Neural crest cell (in vitro differentiated cells): Measurements from ENCODE around the gene UACA. TPM values are rescaled to one million over a fixed set of nuclear protein-coding genes. Genes with fewer than 3 reads are reported as not detected.

Source experiments
- DNase-seq: peaks from one replicate; pipeline ENCODE4 v3.0.0; 2021; ENCODE audit warnings: low read depth, mixed read lengths, low spot score
- H3K27ac Mint-ChIP-seq: one replicate; pipeline ENCODE4 v1.8.0; 2021; ENCODE audit warnings: mild to moderate bottlenecking, mixed read lengths; ENCODE audit not compliant: unreplicated experiment
- H3K27me3 Mint-ChIP-seq: 2 replicates; pipeline ENCODE4 v1.8.0; 2021; ENCODE audit warnings: low read depth, mild to moderate bottlenecking, mixed read lengths
- H3K36me3 Mint-ChIP-seq: 2 replicates; pipeline ENCODE4 v1.8.0; 2021; ENCODE audit warnings: low read depth, mild to moderate bottlenecking, mixed read lengths
- H3K4me1 Mint-ChIP-seq: 2 replicates; pipeline ENCODE4 v1.8.0; 2021; ENCODE audit warnings: mixed read lengths
- H3K4me3 Mint-ChIP-seq: one replicate; pipeline ENCODE4 v1.8.0; 2021; ENCODE audit warnings: mild to moderate bottlenecking, mixed read lengths
- H3K9me3 Mint-ChIP-seq: 2 replicates; pipeline ENCODE4 v1.8.0; 2021; ENCODE audit warnings: mixed read lengths
- total RNA-seq: library from RNA; stranded (reverse); gene quantifications from 2 replicates; pipeline ENCODE4 v1.2.1, GENCODE V29; 2021
- TF ChIP-seq, protein P1 (sequence below): fragments of 200-600 bp; sonication (generic); conservative IDR thresholded peaks from 2 replicates; pipeline ENCODE4 v1.5.0; 2021; ENCODE audit warnings: antibody characterized with exemption, mild to moderate bottlenecking

UACA gene
- total RNA-seq, 1 donor from 2014 or later, result 36.8 TPM

DNA sequence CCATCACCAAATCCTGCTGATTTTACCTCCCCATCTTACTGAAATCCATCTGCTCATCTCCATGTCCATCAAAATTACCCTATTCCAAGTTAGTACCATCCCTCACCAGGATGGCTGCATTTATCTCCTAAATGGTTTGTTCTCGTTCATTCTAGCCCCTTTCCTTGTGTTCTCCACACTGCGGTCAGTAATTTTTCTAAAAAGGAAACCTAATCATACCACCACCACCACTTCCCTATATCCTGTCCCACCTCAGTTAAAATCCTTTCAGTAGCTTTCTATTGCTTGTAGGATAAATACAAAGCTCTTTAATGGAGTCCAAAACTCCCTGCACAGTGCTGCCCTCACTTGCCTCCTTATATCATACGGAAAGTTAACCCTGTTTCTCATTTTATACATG is 51.1 kb downstream of the UACA start:
- no peak overlapping the region for H3K27ac Mint-ChIP-seq
- TF ChIP-seq, protein P1, sequence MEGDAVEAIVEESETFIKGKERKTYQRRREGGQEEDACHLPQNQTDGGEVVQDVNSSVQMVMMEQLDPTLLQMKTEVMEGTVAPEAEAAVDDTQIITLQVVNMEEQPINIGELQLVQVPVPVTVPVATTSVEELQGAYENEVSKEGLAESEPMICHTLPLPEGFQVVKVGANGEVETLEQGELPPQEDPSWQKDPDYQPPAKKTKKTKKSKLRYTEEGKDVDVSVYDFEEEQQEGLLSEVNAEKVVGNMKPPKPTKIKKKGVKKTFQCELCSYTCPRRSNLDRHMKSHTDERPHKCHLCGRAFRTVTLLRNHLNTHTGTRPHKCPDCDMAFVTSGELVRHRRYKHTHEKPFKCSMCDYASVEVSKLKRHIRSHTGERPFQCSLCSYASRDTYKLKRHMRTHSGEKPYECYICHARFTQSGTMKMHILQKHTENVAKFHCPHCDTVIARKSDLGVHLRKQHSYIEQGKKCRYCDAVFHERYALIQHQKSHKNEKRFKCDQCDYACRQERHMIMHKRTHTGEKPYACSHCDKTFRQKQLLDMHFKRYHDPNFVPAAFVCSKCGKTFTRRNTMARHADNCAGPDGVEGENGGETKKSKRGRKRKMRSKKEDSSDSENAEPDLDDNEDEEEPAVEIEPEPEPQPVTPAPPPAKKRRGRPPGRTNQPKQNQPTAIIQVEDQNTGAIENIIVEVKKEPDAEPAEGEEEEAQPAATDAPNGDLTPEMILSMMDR, result no peak
- no peaks in the 10 kb centered on the region for H3K27me3 Mint-ChIP-seq
- no peak overlapping the region for H3K4me3 Mint-ChIP-seq
- no peak for DNase-seq
- no peaks in the 10 kb centered on the region for H3K9me3 Mint-ChIP-seq
- H3K4me1 Mint-ChIP-seq, result peaks cover 15% of the 10 kb centered on the region
- H3K36me3 Mint-ChIP-seq, result no peaks in the 10 kb centered on the region

DNA sequence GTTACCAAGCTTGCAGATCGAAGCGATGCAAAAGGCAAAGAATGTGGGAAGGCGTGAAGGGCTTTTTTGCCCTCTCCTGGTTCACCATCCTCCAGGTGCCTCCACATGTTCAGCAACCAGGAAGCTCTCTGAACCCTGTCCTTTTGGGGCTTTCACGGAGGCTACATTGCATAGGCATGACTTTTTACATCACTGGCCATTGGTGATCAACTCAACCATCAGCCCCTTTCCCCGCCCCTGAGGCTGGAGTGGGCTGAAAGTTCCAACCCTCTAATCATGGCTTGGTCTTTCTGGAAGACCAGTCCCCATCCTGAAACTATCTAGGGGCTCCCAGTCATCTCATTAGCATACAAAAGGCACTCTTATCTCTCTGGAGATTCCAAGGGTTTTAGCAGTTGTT is 52.6 kb downstream of the UACA start:
- no peaks in the 10 kb centered on the region for H3K9me3 Mint-ChIP-seq
- H3K27me3 Mint-ChIP-seq, result no peaks in the 10 kb centered on the region
- DNase-seq, result no peak
- H3K27ac Mint-ChIP-seq, result no peak overlapping the region
- peaks cover 11% of the 10 kb centered on the region for H3K4me1 Mint-ChIP-seq
- no peaks in the 10 kb centered on the region for H3K36me3 Mint-ChIP-seq
- TF ChIP-seq, protein P1, result no peak
- no peak overlapping the region for H3K4me3 Mint-ChIP-seq

DNA sequence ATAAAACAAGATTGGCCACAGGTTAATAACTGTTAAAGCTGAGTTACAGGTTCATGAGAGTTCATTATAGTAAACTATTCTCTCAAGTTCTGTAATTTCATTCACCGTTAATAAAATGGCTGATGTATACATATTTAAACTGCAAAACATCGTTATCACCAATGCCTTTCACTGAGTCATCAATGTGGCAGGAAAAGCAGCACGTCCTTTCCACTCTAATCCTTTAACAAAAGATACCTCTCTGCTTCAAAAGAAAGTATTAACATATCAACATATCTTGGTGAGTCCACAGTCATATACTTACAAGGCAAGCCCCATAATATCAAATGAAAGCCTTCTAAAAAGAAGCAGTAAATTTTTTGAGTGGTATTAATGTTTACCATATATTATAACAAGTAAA is 54.5 kb downstream of the UACA start:
- Mint-ChIP-seq H3K4me3 (no peak overlapping the region), H3K36me3 (no peaks in the 10 kb centered on the region), H3K27ac (no peak overlapping the region), H3K9me3 (no peaks in the 10 kb centered on the region), H3K4me1 (peaks cover 6% of the 10 kb centered on the region), H3K27me3 (no peaks in the 10 kb centered on the region)
- no peak for DNase-seq
- TF ChIP-seq, protein P1, result no peak

DNA sequence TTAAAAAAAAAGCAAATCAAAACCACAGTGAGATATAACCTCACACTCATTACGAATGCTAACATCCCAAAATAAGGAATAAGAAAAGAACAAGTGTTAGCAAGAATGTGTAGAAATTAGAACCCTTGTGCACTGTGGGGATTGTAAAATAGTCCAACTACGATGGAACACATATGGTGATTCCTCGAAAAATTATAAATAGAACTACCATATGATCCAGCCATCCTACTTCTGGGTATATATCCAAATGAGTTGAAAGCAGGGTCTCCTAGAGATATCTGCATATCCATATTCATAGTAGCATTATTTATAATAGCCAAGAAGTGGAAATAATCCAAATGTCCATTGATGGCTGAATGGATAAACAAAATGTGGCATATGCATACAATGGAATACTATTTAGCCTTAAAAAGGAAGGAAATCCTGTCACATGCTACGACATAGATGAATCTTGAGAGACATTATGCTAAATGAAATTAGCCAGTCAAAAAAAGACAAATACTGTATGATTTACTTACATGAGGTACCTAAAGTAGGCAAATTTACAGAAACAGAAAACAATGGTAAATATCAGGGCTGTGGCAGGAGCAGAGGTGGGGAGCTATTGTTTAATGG is 55.6 kb downstream of the UACA start:
- Mint-ChIP-seq H3K4me1 (peaks cover 14% of the 10 kb centered on the region), H3K36me3 (no peaks in the 10 kb centered on the region), H3K27me3 (no peaks in the 10 kb centered on the region), H3K9me3 (no peaks in the 10 kb centered on the region), H3K27ac (no peak overlapping the region), H3K4me3 (no peak overlapping the region)
- DNase-seq, result no peak
- TF ChIP-seq, protein P1, result no peak

DNA sequence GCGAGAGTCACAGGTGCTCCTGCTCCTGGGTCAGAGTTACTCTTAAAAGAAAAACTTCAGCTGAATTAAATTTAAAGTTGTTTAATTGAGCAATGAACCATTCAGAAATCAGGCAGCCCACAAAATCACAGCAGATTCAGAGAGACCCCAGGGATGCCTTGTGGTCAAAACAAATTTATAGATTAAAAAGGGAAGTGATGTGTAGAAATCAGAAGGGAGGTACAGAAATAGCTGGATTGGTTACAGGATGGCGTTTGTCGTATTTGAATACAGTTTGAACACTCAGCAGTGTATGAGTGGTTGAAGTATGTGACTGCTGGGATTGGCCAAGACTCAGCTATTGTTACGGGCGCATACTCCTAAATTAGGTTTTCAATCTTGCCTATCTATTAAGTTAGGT is 58.6 kb downstream of the UACA start:
- H3K36me3 Mint-ChIP-seq, result no peaks in the 10 kb centered on the region
- no peak overlapping the region for H3K4me3 Mint-ChIP-seq
- H3K9me3 Mint-ChIP-seq, result no peaks in the 10 kb centered on the region
- H3K4me1 Mint-ChIP-seq, result peaks cover 32% of the 10 kb centered on the region
- TF ChIP-seq, protein P1, result no peak
- no peak for DNase-seq
- H3K27ac Mint-ChIP-seq, result no peak overlapping the region
- H3K27me3 Mint-ChIP-seq, result no peaks in the 10 kb centered on the region
